OCI-LY7 (cell line): Measurements from ENCODE around the gene JAZF1. TPM values are rescaled to one million over a fixed set of nuclear protein-coding genes. Genes with fewer than 3 reads are reported as not detected.

Source experiments
- BruUV-seq: library from RNA; stranded (reverse); fragments of 400-500 nt; replicated peaks from 2 replicates; lab custom pipeline; 2021; lab: Mats Ljungman, UMichigan
- CTCF ChIA-PET: fragments of 300-600 bp; sonication (Branson Sonifier 250); formaldehyde crosslinking; loops from one replicate; lab custom pipeline; 2022; ENCODE audit warnings: antibody characterized with exemption; ENCODE audit not compliant: unreplicated experiment; lab: Charles Lee
- POLR2A ChIA-PET: fragments of 300-600 bp; sonication (Branson Sonifier 250); formaldehyde crosslinking; loops from one replicate; lab custom pipeline; 2022; ENCODE audit warnings: antibody characterized with exemption; lab: Charles Lee
- DNase-seq: peaks from one replicate; pipeline ENCODE4 v3.0.0-alpha.2; 2015; ENCODE audit warnings: low spot score
- H2AFZ ChIP-seq: fragments of 200-600 bp; sonication (generic), shearing (Covaris generic); 2 replicates; pipeline ENCODE4 v1.6.1; 2014; ENCODE audit warnings: mild to moderate bottlenecking, antibody characterized with exemption, low read length, moderate library complexity
- H3K27ac ChIP-seq: fragments of 200-600 bp; sonication (generic); 2 replicates; pipeline ENCODE4 v1.5.1; 2014; ENCODE audit warnings: mixed run types, low read depth, mild to moderate bottlenecking, moderate library complexity, low read length, inconsistent platforms; ENCODE audit not compliant: poor library complexity, severe bottlenecking
- H3K36me3 ChIP-seq: fragments of 200-600 bp; sonication (generic); 2 replicates; pipeline ENCODE4 v1.6.1; 2014; ENCODE audit warnings: mild to moderate bottlenecking, antibody characterized with exemption, low read length, moderate library complexity, mixed read lengths; ENCODE audit not compliant: insufficient read depth
- H3K4me1 ChIP-seq: fragments of 200-600 bp; sonication (generic); 2 replicates; pipeline ENCODE4 v1.5.1; 2014; ENCODE audit warnings: mild to moderate bottlenecking, low read length; ENCODE audit not compliant: insufficient read depth, poor library complexity, severe bottlenecking
- H3K4me2 ChIP-seq: fragments of 200-600 bp; sonication (generic); 2 replicates; pipeline ENCODE4 v1.6.1; 2014; ENCODE audit warnings: mild to moderate bottlenecking, low read length
- H3K4me3 ChIP-seq: fragments of 200-600 bp; sonication (generic); 2 replicates; pipeline ENCODE4 v1.5.1; 2014; ENCODE audit warnings: mild to moderate bottlenecking, low read depth, low read length; ENCODE audit not compliant: poor library complexity, severe bottlenecking
- H3K79me2 ChIP-seq: fragments of 200-600 bp; sonication (generic); 2 replicates; pipeline ENCODE4 v1.6.1; 2016; ENCODE audit warnings: low read depth, mild to moderate bottlenecking, low read length, moderate library complexity, mixed read lengths; ENCODE audit not compliant: insufficient read depth
- H3K9me2 ChIP-seq: fragments of 200-600 bp; sonication (generic); 2 replicates; pipeline ENCODE4 v1.6.1; 2016; ENCODE audit warnings: mild to moderate bottlenecking, low read length, mixed read lengths; ENCODE audit not compliant: insufficient read depth
- H3K9me3 ChIP-seq: fragments of 200-600 bp; sonication (generic); 2 replicates; pipeline ENCODE4 v1.6.1; 2014; ENCODE audit warnings: mild to moderate bottlenecking, mixed run types, low read length, mixed read lengths
- H4K20me1 ChIP-seq: fragments of 200-600 bp; sonication (generic); 2 replicates; pipeline ENCODE4 v1.6.1; 2014; ENCODE audit warnings: mild to moderate bottlenecking, antibody characterized with exemption, low read length, moderate library complexity, mixed read lengths; ENCODE audit not compliant: insufficient read depth
- CTCF ChIP-seq: fragments of 200-600 bp; sonication (generic); conservative IDR thresholded peaks from 2 replicates; pipeline ENCODE4 v1.5.1; 2014; ENCODE audit warnings: mild to moderate bottlenecking, antibody characterized with exemption, low read length, moderate library complexity, mixed read lengths
- EZH2phosphoT487 ChIP-seq: fragments of 200-600 bp; sonication (generic); IDR thresholded peaks from 2 replicates; pipeline ENCODE4 v1.6.1; 2018; ENCODE audit warnings: low read depth, borderline replicate concordance, mild to moderate bottlenecking, mixed run types, antibody characterized with exemption, low read length, moderate library complexity, mixed read lengths
- intact Hi-C: fragments of 100-400 bp; cut with micrococcal nuclease; formaldehyde crosslinking; loops from one replicate; pipeline ENCODE4 v1.10.0; 2022; ENCODE audit not compliant: unreplicated experiment
- total RNA-seq, 2 experiments: library from RNA; depleted of rRNA in 1 of 2; stranded (reverse); fragments of >200 nt in 1 of 2; shearing (Covaris generic) in 1 of 2; gene quantifications; 2 replicates each; pipeline ENCODE4 v1.2.3, GENCODE V29; 2014 to 2022

Gene JAZF1
- total RNA-seq, 2 experiments from 2014 or later: 6.3 to 25.0 TPM

GRCh38 chr7:28123752-28124151, 56.8 kb downstream of the JAZF1 start:
- Histone ChIP-seq H3K4me3 (no peak overlapping the region), H2AFZ (no peak overlapping the region), H3K27ac (no peak overlapping the region), H3K4me1 (peaks cover 10% of the 10 kb centered on the region), H3K36me3 (0 out of 2 replicates have a peak, but pooled peaks cover 5% of the 10 kb centered on the region), H3K79me2 (no peaks in the 10 kb centered on the region), H3K9me3 (no peaks in the 10 kb centered on the region), H4K20me1 (no peaks in the 10 kb centered on the region), H3K9me2 (no peaks in the 10 kb centered on the region), H3K4me2 (no peak overlapping the region)
- POLR2A ChIA-PET: no interaction called here
- no peak for DNase-seq
- intact Hi-C loops: no loop called here
- TF ChIP-seq CTCF (no peak), EZH2phosphoT487 (no peak)
- no TSS peak for BruUV-seq
- CTCF ChIA-PET: no interaction called here

GRCh38 chr7:28121496-28121895, 59.1 kb downstream of the JAZF1 start:
- Histone ChIP-seq H3K4me1 (peaks cover 7% of the 10 kb centered on the region), H3K27ac (no peak overlapping the region), H3K79me2 (no peaks in the 10 kb centered on the region), H3K4me3 (no peak overlapping the region), H2AFZ (no peak overlapping the region), H3K9me3 (no peaks in the 10 kb centered on the region), H3K9me2 (no peaks in the 10 kb centered on the region), H4K20me1 (no peaks in the 10 kb centered on the region), H3K36me3 (no peaks in the 10 kb centered on the region), H3K4me2 (no peak overlapping the region)
- no TSS peak for BruUV-seq
- ChIA-PET POLR2A (interaction anchor here (0.6 to 1.4 kb wide), 2 partner anchors 12 to 22 kb away, joined by 4 to 6 read pairs; no protein-coding TSS in a partner anchor), CTCF (no interaction called here)
- intact Hi-C loops: no loop called here
- DNase-seq: no peak
- TF ChIP-seq CTCF (no peak), EZH2phosphoT487 (no peak)

GRCh38 chr7:28116041-28116440, 64.6 kb downstream of the JAZF1 start:
- H3K9me2 ChIP-seq: no peaks in the 10 kb centered on the region
- DNase-seq: no peak
- intact Hi-C loops: no loop called here
- TF ChIP-seq EZH2phosphoT487 (no peak), CTCF (no peak)
- H4K20me1 ChIP-seq: 0 out of 2 replicates have a peak, but pooled peaks cover 5% of the 10 kb centered on the region
- H3K4me3 ChIP-seq: no peak overlapping the region
- CTCF ChIA-PET: no interaction called here
- BruUV-seq: no TSS peak
- no peak overlapping the region for H3K27ac ChIP-seq
- no peaks in the 10 kb centered on the region for H3K36me3 ChIP-seq
- POLR2A ChIA-PET: no interaction called here
- no peak overlapping the region for H3K4me2 ChIP-seq
- no peak overlapping the region for H2AFZ ChIP-seq
- H3K4me1 ChIP-seq: peaks cover 7% of the 10 kb centered on the region
- H3K79me2 ChIP-seq: no peaks in the 10 kb centered on the region
- H3K9me3 ChIP-seq: no peaks in the 10 kb centered on the region
